GM21390 (cell line): Measurements from ENCODE around the gene FIGNL2.

Source experiments
- ATAC-seq: cut with Tn5 transposase; IDR thresholded peaks from one replicate; pipeline ENCODE4 v1.9.1; 2021; ENCODE audit not compliant: unreplicated experiment

The FIGNL2 gene

GRCh38 chr12:51855586-51856428 lies 7.3 kb upstream of the FIGNL2 start:
- ATAC-seq: no peak

GRCh38 chr12:51852404-51853137 lies 4.1 kb upstream of the FIGNL2 start:
- no peak for ATAC-seq

GRCh38 chr12:51851413-51852124 lies 3.1 kb upstream of the FIGNL2 start:
- no peak for ATAC-seq

GRCh38 chr12:51850965-51851299 lies 2.4 kb upstream of the FIGNL2 start:
- ATAC-seq: no peak

- no peak for ATAC-seq
Observed at GRCh38 chr12:51850081-51850964, 1.8 kb upstream of the FIGNL2 start.

- ATAC-seq: no peak
Observed at GRCh38 chr12:51848841-51849735, 570 bp upstream of the FIGNL2 start.

- no peak for ATAC-seq
Observed at GRCh38 chr12:51847643-51848325, 734 bp downstream of the FIGNL2 start.

- ATAC-seq: no peak
Observed at GRCh38 chr12:51846911-51847642, 1.4 kb downstream of the FIGNL2 start.

- no peak for ATAC-seq
Observed at GRCh38 chr12:51846271-51846691, 2.2 kb downstream of the FIGNL2 start.

- no peak for ATAC-seq
Observed at GRCh38 chr12:51845482-51845881, 3.0 kb downstream of the FIGNL2 start.

- no peak for ATAC-seq
Observed at GRCh38 chr12:51844854-51845253, 3.7 kb downstream of the FIGNL2 start.

- no peak for ATAC-seq
Observed at GRCh38 chr12:51841727-51842126, 6.8 kb downstream of the FIGNL2 start.

- no peak for ATAC-seq
Observed at GRCh38 chr12:51840966-51841365, 7.6 kb downstream of the FIGNL2 start.

GRCh38 chr12:51839310-51839947 lies 9.1 kb downstream of the FIGNL2 start:
- ATAC-seq: no peak

- no peak for ATAC-seq
Observed at GRCh38 chr12:51838762-51839161, 9.8 kb downstream of the FIGNL2 start.

GRCh38 chr12:51838036-51838435 lies 10.5 kb downstream of the FIGNL2 start:
- no peak for ATAC-seq

- ATAC-seq: no peak
Observed at GRCh38 chr12:51837286-51837685, 11.2 kb downstream of the FIGNL2 start.

- no peak for ATAC-seq
Observed at GRCh38 chr12:51836827-51837173, 11.7 kb downstream of the FIGNL2 start.
